Measurements from ENCODE around the gene PREX1. TPM values are rescaled to one million over a fixed set of nuclear protein-coding genes. Genes with fewer than 3 reads are reported as not detected.

PREX1 gene
- total RNA-seq, 4 donors from 2014 or later = 7.5 to 10.9 (median 9.1) TPM

DNA sequence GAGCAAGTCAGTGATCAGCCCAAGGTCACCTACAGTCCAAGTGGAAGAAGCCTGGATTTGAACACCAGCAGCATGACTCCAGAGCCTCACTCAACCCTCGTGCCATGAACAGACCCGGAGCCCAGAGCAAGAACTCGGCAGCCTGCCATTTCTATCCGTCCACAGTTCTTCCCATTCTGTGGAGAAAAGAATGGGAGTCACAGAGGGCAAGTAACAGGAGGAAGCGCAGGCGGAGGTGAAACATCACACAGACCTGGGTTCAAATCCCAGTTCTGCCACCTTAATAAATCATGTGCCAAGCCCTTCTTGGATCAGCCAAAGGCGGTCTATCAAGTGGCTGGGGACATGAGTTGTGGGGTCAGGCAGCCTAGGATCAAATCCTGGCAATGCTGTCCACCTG is 4.3 kb downstream of the PREX1 start:
- ATAC-seq (no peak), DNase-seq (no peak)
- H3K9me3 ChIP-seq = no peaks in the 10 kb centered on the region
- TF ChIP-seq POLR2A (IDR thresholded peaks at IDR 0.05) = no peak
- TF ChIP-seq, protein P1, sequence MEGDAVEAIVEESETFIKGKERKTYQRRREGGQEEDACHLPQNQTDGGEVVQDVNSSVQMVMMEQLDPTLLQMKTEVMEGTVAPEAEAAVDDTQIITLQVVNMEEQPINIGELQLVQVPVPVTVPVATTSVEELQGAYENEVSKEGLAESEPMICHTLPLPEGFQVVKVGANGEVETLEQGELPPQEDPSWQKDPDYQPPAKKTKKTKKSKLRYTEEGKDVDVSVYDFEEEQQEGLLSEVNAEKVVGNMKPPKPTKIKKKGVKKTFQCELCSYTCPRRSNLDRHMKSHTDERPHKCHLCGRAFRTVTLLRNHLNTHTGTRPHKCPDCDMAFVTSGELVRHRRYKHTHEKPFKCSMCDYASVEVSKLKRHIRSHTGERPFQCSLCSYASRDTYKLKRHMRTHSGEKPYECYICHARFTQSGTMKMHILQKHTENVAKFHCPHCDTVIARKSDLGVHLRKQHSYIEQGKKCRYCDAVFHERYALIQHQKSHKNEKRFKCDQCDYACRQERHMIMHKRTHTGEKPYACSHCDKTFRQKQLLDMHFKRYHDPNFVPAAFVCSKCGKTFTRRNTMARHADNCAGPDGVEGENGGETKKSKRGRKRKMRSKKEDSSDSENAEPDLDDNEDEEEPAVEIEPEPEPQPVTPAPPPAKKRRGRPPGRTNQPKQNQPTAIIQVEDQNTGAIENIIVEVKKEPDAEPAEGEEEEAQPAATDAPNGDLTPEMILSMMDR (IDR thresholded peaks at IDR 0.05 in 4 of 5, conservative IDR thresholded peaks at IDR 0.05 in 1 of 5) = no peak
- peak overlapping the region in 3 of 4 donors; percentile 79 to 84 (median 84) for H3K27ac ChIP-seq
- H3K4me1 ChIP-seq = peaks cover 15 to 29% of the 10 kb centered on the region in 2 donors
- H3K27me3 ChIP-seq = no peaks in the 10 kb centered on the region
- H3K36me3 ChIP-seq = no peaks in the 10 kb centered on the region
- intact Hi-C loops (cut with DNase I; ENCODE audit: low total_unique reads) (loop anchor here (10.0 kb wide), 1 partner anchor 139 kb away; no protein-coding TSS in a partner anchor), in situ Hi-C loops (cut with MboI; ENCODE audit: low sequenced_read_pairs in 4 of 4) (no loop called here)
- H3K4me3 ChIP-seq = no peak overlapping the region

DNA sequence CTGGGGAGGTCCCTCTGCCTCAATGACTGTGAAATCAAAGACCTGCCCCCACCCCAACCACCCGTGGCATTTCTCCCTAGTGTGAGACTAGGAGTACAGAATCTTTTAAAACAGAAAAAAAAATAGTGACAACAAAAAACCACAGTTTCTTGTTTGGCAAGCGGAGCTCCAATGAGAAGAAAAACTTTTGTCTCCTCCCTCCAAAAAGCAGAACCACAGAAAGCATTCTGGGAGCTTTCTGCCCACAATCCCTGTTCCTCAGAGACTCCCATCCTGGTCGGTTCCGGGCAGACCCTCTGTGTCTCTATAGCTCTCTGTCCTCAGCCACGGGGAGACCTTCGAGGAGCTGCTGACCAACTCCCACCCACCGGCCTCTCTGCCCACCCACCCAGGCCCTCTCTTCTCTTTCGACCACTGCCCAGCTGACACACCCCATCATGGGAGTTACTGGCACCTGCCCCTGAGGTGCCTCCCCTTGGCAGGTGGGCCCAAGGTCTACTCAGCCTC is 4.9 kb downstream of the PREX1 start:
- DNase-seq (no peak), ATAC-seq (no peak)
- in situ Hi-C loops (cut with MboI; ENCODE audit: low sequenced_read_pairs in 4 of 4) = no loop called here
- no peaks in the 10 kb centered on the region for H3K9me3 ChIP-seq
- H3K27ac ChIP-seq = peak overlapping the region in 3 of 4 donors; percentile 79 to 84 (median 84)
- no peaks in the 10 kb centered on the region for H3K36me3 ChIP-seq
- no peak overlapping the region for H3K4me3 ChIP-seq
- intact Hi-C loops (cut with DNase I; ENCODE audit: low total_unique reads) = loop anchor here (10.0 kb wide), 1 partner anchor 138 kb away; no protein-coding TSS in a partner anchor
- TF ChIP-seq, protein P1 (IDR thresholded peaks at IDR 0.05 in 4 of 5, conservative IDR thresholded peaks at IDR 0.05 in 1 of 5) = no peak
- TF ChIP-seq POLR2A (IDR thresholded peaks at IDR 0.05) = no peak
- peaks cover 15 to 27% of the 10 kb centered on the region in 2 donors for H3K4me1 ChIP-seq
- H3K27me3 ChIP-seq = no peaks in the 10 kb centered on the region

DNA sequence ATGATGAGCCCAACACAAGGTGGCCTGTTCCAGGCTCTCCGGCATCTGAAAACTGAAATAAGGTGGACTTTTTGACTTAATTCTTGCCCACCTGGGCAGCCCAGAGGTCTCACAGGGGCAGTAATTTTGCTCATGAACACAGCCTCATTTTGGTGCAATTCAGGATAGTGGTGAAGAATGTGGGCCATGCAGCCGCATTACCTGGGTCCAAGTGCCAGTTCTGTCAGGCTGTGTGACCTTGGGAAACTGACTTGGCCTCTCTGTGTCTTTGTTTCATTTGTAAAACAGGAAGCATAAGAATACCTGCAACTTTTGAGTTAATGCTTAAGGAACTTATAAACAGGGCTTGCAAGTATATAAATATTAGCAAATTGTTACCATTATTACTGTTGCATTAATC is 5.6 kb downstream of the PREX1 start:
- H3K27ac ChIP-seq = peak overlapping the region in 3 of 4 donors; percentile 65 to 81 (median 68)
- intact Hi-C loops (cut with DNase I; ENCODE audit: low total_unique reads) = loop anchor here (10.0 kb wide), 1 partner anchor 137 kb away; no protein-coding TSS in a partner anchor
- ATAC-seq = no peak

DNA sequence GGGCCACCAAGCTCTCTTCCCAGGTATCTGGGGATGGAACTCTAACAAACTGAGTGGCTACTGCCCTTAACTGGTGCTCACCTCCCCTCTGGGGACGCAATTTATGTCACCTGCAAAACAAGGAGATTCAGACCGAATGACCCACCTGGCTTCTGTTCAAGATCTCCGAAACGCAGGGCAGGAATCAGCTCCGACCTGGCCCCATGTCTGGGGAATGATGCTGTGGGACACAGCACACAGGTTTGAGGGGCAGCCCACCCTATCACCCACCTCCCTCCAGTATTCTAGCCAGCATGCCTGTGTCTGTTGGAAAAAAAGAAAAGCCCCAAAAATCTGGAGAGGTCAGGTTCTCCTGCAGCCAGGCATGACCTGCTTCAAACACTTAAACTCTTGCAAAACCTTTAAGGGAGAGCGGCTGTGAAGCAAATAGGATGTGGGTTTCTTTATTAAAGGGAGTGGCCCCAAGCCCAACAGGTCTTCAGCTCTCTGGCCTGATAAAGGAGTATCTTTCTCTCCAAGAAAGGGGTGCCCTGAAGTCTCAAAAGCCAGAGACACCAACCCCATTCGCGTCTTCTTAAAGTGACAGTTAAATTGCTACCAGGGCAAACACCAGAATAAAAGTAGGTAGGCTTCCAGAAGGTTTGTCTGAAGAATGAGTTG is 6.4 kb downstream of the PREX1 start:
- peak overlapping the region in 3 of 4 donors; percentile 65 to 81 (median 68) for H3K27ac ChIP-seq
- H3K4me3 ChIP-seq = no peak overlapping the region
- no peaks in the 10 kb centered on the region for H3K9me3 ChIP-seq
- DNase-seq = no peak
- in situ Hi-C loops (cut with MboI; ENCODE audit: low sequenced_read_pairs in 4 of 4) (no loop called here), intact Hi-C loops (cut with DNase I; ENCODE audit: low total_unique reads) (loop anchor here (10.0 kb wide), 1 partner anchor 137 kb away; no protein-coding TSS in a partner anchor)
- no peak for ATAC-seq
- no peaks in the 10 kb centered on the region for H3K36me3 ChIP-seq
- H3K27me3 ChIP-seq = no peaks in the 10 kb centered on the region
- TF ChIP-seq POLR2A (IDR thresholded peaks at IDR 0.05) = no peak
- TF ChIP-seq, protein P1 (IDR thresholded peaks at IDR 0.05 in 4 of 5, conservative IDR thresholded peaks at IDR 0.05 in 1 of 5) = no peak
- peaks cover 15 to 24% of the 10 kb centered on the region in 2 donors for H3K4me1 ChIP-seq

More for the DNA sequence above, 5.6 kb downstream of the PREX1 start:
- H3K27me3 ChIP-seq = no peaks in the 10 kb centered on the region
- no peak for TF ChIP-seq POLR2A (IDR thresholded peaks at IDR 0.05)
- TF ChIP-seq, protein P1 (IDR thresholded peaks at IDR 0.05 in 4 of 5, conservative IDR thresholded peaks at IDR 0.05 in 1 of 5) = no peak
- peaks cover 15 to 31% of the 10 kb centered on the region in 2 donors for H3K4me1 ChIP-seq
- no peak overlapping the region for H3K4me3 ChIP-seq
- in situ Hi-C loops (cut with MboI; ENCODE audit: low sequenced_read_pairs in 4 of 4) = no loop called here
- no peaks in the 10 kb centered on the region for H3K36me3 ChIP-seq
- H3K9me3 ChIP-seq = no peaks in the 10 kb centered on the region
- DNase-seq = no peak

All from gastrocnemius medialis (tissue), 4 donors.